HL-60 (cell line): ENCODE data around the gene PPP1R3D.

ENCODE experiments used
- GABPA ChIP-seq: IDR thresholded peaks from 2 replicates; pipeline ENCODE4 v1.6.1; 2012; ENCODE audit warnings: low read depth
- POLR2AphosphoS5 ChIP-seq: IDR thresholded peaks from 2 replicates; pipeline ENCODE4 v1.6.1; 2012; ENCODE audit warnings: low read depth
- TF ChIP-seq, protein P1 (sequence below): IDR thresholded peaks from one replicate; pipeline ENCODE4 v1.5.1; 2011; ENCODE audit warnings: low read length, control low read depth, inconsistent platforms; ENCODE audit not compliant: insufficient read depth
- TF ChIP-seq, protein P2 (sequence below): IDR thresholded peaks from 2 replicates; pipeline ENCODE4 v1.6.1; 2012; ENCODE audit warnings: low read depth; ENCODE audit not compliant: insufficient replicate concordance

DNA sequence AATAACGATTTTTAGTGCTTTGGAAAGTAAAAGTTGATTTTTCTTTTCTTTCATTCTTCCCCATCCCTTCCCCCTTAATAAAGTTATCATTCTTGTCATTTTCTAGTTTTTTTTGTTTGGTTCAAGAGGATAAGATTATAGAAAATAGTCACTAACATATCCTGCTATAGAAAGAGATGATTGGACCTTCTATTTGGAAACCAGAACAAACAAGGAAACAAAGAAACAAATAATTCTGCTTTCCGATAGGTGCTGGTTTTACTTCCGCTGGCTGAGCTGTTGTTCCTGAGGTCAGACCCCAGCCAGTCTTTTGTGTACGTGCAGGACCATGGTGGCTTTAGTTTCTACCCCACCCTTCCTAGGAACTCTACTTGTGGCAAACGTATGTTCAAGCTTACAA, 18.0 kb upstream of the PPP1R3D start, which contains the start of gene CDH26:
- TF ChIP-seq, protein P1, sequence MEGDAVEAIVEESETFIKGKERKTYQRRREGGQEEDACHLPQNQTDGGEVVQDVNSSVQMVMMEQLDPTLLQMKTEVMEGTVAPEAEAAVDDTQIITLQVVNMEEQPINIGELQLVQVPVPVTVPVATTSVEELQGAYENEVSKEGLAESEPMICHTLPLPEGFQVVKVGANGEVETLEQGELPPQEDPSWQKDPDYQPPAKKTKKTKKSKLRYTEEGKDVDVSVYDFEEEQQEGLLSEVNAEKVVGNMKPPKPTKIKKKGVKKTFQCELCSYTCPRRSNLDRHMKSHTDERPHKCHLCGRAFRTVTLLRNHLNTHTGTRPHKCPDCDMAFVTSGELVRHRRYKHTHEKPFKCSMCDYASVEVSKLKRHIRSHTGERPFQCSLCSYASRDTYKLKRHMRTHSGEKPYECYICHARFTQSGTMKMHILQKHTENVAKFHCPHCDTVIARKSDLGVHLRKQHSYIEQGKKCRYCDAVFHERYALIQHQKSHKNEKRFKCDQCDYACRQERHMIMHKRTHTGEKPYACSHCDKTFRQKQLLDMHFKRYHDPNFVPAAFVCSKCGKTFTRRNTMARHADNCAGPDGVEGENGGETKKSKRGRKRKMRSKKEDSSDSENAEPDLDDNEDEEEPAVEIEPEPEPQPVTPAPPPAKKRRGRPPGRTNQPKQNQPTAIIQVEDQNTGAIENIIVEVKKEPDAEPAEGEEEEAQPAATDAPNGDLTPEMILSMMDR, result no peak
- TF ChIP-seq, protein P2, sequence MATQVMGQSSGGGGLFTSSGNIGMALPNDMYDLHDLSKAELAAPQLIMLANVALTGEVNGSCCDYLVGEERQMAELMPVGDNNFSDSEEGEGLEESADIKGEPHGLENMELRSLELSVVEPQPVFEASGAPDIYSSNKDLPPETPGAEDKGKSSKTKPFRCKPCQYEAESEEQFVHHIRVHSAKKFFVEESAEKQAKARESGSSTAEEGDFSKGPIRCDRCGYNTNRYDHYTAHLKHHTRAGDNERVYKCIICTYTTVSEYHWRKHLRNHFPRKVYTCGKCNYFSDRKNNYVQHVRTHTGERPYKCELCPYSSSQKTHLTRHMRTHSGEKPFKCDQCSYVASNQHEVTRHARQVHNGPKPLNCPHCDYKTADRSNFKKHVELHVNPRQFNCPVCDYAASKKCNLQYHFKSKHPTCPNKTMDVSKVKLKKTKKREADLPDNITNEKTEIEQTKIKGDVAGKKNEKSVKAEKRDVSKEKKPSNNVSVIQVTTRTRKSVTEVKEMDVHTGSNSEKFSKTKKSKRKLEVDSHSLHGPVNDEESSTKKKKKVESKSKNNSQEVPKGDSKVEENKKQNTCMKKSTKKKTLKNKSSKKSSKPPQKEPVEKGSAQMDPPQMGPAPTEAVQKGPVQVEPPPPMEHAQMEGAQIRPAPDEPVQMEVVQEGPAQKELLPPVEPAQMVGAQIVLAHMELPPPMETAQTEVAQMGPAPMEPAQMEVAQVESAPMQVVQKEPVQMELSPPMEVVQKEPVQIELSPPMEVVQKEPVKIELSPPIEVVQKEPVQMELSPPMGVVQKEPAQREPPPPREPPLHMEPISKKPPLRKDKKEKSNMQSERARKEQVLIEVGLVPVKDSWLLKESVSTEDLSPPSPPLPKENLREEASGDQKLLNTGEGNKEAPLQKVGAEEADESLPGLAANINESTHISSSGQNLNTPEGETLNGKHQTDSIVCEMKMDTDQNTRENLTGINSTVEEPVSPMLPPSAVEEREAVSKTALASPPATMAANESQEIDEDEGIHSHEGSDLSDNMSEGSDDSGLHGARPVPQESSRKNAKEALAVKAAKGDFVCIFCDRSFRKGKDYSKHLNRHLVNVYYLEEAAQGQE, result no peak
- TF ChIP-seq POLR2AphosphoS5 (no peak), GABPA (no peak)
